ENCODE measurements around the gene PHC3.
A peak's percentile ranks its signal among the peaks of the same experiment; 100 is the strongest.

PHC3 gene

GRCh38 chr3:170055209-170055608 lies 126.3 kb downstream of the PHC3 start:
- ChIA-PET CTCF (interaction anchor here (0.9 to 3.8 kb wide), 5 partner anchors 10 to 190 kb away, joined by 4 to 28 read pairs (median 5); no protein-coding TSS in a partner anchor), POLR2A (no interaction called here)
- peak; percentile 64 for DNase-seq (ENCODE audit: extremely low spot score)
- TF ChIP-seq CTCF (IDR thresholded peaks at IDR 0.05; ENCODE audit: control extremely low read depth, extremely low read depth, low read depth, missing control alignments), result no peak

DNA sequence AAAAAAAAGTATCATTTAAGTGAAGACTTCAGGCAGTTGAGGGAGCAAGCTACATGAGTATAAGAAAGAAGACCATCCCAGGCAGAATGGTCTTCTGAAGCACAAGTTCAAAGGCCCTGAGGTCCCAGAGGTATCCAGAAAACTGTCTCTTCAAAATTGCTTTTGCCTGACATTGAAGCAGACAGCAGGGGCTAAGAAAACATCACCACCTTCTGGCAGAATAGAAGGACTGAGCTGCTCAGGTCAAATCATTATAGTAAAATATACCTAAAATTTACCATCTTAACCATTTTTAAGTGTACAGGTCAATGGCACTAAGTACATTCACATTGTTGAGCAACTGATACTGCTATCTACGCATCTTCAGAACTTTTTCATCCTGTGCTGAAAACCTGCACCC lies 127.3 kb downstream of the PHC3 start:
- ChIA-PET CTCF (interaction anchor here (0.7 to 3.8 kb wide), 16 partner anchors 9 to 189 kb away, joined by 3 to 28 read pairs (median 4); partner anchors contain the start of gene GPR160), POLR2A (interaction anchor here (0.6 kb wide), 2 partner anchors 9 to 285 kb away, joined by 3 to 4 read pairs; partner anchors contain the start of gene ACTRT3)
- TF ChIP-seq CTCF (IDR thresholded peaks at IDR 0.05; ENCODE audit: control extremely low read depth, extremely low read depth, low read depth, missing control alignments), result peak; percentile 59
- peak; percentile 42 for DNase-seq (ENCODE audit: extremely low spot score)

- ChIA-PET CTCF (interaction anchor here (0.9 to 3.8 kb wide), 7 partner anchors 9 to 188 kb away, joined by 3 to 24 read pairs (median 6); partner anchors contain the start of genes GPR160 and SEC62), POLR2A (no interaction called here)
- no peak for DNase-seq (ENCODE audit: extremely low spot score)
- TF ChIP-seq CTCF (IDR thresholded peaks at IDR 0.05; ENCODE audit: control extremely low read depth, extremely low read depth, low read depth, missing control alignments), result no peak
Observed at GRCh38 chr3:170052398-170052797, 129.1 kb downstream of the PHC3 start.

DNA sequence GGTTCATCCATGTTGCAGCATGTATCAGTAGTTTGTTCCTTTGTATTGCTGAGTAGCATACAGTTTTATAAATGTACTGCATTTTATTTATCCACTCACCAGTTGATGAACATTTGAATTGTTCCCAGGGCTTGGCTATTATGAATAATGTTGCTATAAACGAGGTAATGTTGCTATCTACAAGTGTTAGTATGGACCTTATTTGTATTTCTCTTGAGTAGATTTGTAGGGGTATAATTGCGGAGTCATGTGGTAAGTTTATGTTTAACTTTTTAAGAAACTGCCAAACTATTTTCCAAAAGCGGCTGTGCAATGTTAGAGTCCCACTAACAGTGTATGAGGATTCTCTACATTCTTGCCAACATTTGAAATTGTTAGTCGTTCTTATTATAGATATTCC lies 130.8 kb downstream of the PHC3 start:
- ChIA-PET CTCF (no interaction called here), POLR2A (no interaction called here)
- TF ChIP-seq CTCF (IDR thresholded peaks at IDR 0.05; ENCODE audit: control extremely low read depth, extremely low read depth, low read depth, missing control alignments), result no peak
- DNase-seq (ENCODE audit: extremely low spot score), result no peak

DNA sequence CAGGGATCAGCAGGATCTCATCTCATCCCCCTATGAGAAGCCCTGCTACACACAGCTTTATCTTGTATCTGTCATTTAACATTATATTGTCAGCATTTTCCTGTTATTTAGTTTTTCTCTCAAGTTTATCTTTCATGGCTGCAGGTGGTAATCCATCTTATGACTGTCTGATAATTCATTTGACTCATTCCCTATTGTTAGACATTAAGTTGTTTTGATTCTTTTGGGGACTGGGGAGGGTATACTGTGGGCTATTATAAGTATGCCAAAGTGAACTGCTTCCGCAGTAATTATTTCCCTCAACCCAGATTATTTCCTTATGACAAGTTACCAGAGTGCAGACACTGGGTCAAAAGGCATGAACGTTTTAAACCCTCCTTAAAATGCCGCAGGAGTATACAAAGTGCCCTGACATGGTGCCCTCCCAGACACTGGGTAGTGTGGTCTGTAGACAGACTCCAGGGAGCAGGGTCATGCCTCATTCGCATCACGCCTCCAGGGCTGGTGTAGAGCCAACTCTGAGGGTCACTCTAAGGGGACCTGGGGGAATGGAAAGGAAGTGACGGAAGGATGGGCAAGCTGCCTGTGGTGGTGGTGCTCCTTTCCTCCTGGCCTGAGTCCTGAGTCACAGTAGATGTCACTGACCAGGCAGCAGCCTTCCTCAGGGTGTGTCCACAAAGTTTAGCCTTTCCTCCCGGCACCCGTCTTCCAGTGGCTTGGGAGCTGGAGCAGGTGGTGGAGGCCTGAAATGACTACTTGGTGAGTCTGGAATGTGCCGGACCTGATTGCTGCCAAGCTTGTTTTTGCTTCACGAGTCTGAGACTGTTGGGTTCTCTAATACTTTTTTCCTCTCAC lies 132.2 kb downstream of the PHC3 start:
- no peak for DNase-seq (ENCODE audit: extremely low spot score)
- no peak for TF ChIP-seq CTCF (IDR thresholded peaks at IDR 0.05; ENCODE audit: control extremely low read depth, extremely low read depth, low read depth, missing control alignments)
- ChIA-PET CTCF (interaction anchor here (0.9 to 1.3 kb wide), 2 partner anchors 9 to 12 kb away, joined by 3 to 4 read pairs; partner anchors contain the start of gene GPR160), POLR2A (interaction anchor here (0.7 kb wide), 1 partner anchor 72 kb away, joined by 3 read pairs; no protein-coding TSS in a partner anchor)

DNA sequence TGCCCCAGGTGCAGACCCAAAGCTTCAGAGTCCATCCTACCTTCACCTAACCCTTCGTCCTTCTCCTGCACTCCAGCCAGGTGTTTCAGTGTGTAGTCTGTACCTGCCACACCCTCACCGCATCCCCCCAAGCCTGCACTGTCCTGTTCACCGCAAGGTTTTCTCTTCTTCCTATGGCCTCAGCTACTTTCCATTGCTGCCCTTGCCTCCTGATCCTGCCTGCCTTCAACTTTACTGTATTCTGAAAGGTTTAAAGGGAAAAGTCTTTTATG lies 134.5 kb downstream of the PHC3 start:
- CTCF ChIA-PET, result interaction anchor here (0.9 to 5.8 kb wide), 5 partner anchors 8 to 61 kb away, joined by 3 to 24 read pairs (median 5); no protein-coding TSS in a partner anchor
- POLR2A ChIA-PET, result no interaction called here
- no peak for DNase-seq (ENCODE audit: extremely low spot score)
- no peak for TF ChIP-seq CTCF (IDR thresholded peaks at IDR 0.05; ENCODE audit: control extremely low read depth, extremely low read depth, low read depth, missing control alignments)

All from GM10248 (cell line).